Prostate gland (tissue), 2 donors: ENCODE results near the gene UBAC2.
"Not testable (repeated sequence)": the region's sequence is repeated elsewhere in the genome, so short reads cannot be mapped to it uniquely, and the experiment has no call there.

Experiments used
- CTCF ChIP-seq, 4 experiments: fragments of 200-600 bp in 2 of 4; fragments of 450-650 bp in 2 of 4; sonication (generic) in 2 of 4; IDR thresholded peaks; 1 replicate in 3 of 4; 2 replicates in 1 of 4; pipeline ENCODE4 v1.5.1; 2016 to 2019; ENCODE audit warnings: antibody characterized with exemption in 4 of 4, mild to moderate bottlenecking in 2 of 4, moderate library complexity in 2 of 4
- POLR2A ChIP-seq: fragments of 450-650 bp; IDR thresholded peaks from one replicate; pipeline ENCODE4 v1.6.1; 2016; ENCODE audit warnings: antibody characterized with exemption, mild to moderate bottlenecking

- not testable (repeated sequence) for TF ChIP-seq CTCF (IDR thresholded peaks at IDR 0.05); POLR2A
Measured at GRCh38 chr13:99249178-99249577, 48.5 kb downstream of the UBAC2 start.
